Suprapubic skin (tissue), 4 donors: Measurements from ENCODE around the gene OR51G1. TPM values are rescaled to one million over a fixed set of nuclear protein-coding genes. Genes with fewer than 3 reads are reported as not detected.

Source experiments
- DNase-seq, 2 donors: peaks; one replicate each; pipeline ENCODE4 v3.0.0-alpha.2; 2019; ENCODE audit warnings: low spot score in 2 of 2
- H3K27ac ChIP-seq: fragments of 200-600 bp; sonication (generic); one replicate; pipeline ENCODE4 v1.5.1; 2019
- H3K27me3 ChIP-seq: fragments of 200-600 bp; sonication (generic); one replicate; pipeline ENCODE4 v1.5.1; 2019
- H3K36me3 ChIP-seq: fragments of 200-600 bp; sonication (generic); one replicate; pipeline ENCODE4 v1.5.1; 2019
- H3K4me1 ChIP-seq: fragments of 200-600 bp; sonication (generic); one replicate; pipeline ENCODE4 v1.5.1; 2019
- H3K4me3 ChIP-seq: fragments of 200-600 bp; sonication (generic); one replicate; pipeline ENCODE4 v1.5.1; 2019; ENCODE audit warnings: mild to moderate bottlenecking
- H3K9me3 ChIP-seq: fragments of 200-600 bp; sonication (generic); one replicate; pipeline ENCODE4 v1.5.1; 2019
- EP300 ChIP-seq: sonication (generic); formaldehyde crosslinking; IDR thresholded peaks from one replicate; pipeline ENCODE4 v1.6.1; 2017; ENCODE audit warnings: antibody characterized with exemption
- POLR2A ChIP-seq, 2 donors: fragments of 450-650 bp; IDR thresholded peaks; one replicate each; pipeline ENCODE4 v1.6.1; 2017; ENCODE audit warnings: antibody characterized with exemption in 2 of 2, mild to moderate bottlenecking in 2 of 2, moderate library complexity in 2 of 2
- POLR2AphosphoS5 ChIP-seq, 3 donors: sonication (generic); formaldehyde crosslinking; IDR thresholded peaks; one replicate each; pipeline ENCODE4 v1.6.1; 2017; ENCODE audit warnings: antibody characterized with exemption in 3 of 3
- WGBS: methylation state at CpG from one replicate; pipeline ENCODE4 v1.1.5; 2018; 5-methylcytosine and 5-hydroxymethylcytosine counted together
- total RNA-seq, 4 donors: library from RNA; depleted of rRNA; stranded (reverse); fragments of >200 nt; gene quantifications; one replicate each; pipeline ENCODE4 v1.1.0, GENCODE V29; 2016
- TF ChIP-seq, protein P1 (sequence below), 2 donors: fragments of 200-600 bp in 1 of 2; fragments of 450-650 bp in 1 of 2; sonication (generic) in 1 of 2; IDR thresholded peaks; one replicate each; pipeline ENCODE4 v1.5.1; 2016 to 2019; ENCODE audit warnings: antibody characterized with exemption in 2 of 2, mild to moderate bottlenecking in 1 of 2, moderate library complexity in 1 of 2

Gene OR51G1
- total RNA-seq, 4 donors from 2014 or later, result not detected

DNA sequence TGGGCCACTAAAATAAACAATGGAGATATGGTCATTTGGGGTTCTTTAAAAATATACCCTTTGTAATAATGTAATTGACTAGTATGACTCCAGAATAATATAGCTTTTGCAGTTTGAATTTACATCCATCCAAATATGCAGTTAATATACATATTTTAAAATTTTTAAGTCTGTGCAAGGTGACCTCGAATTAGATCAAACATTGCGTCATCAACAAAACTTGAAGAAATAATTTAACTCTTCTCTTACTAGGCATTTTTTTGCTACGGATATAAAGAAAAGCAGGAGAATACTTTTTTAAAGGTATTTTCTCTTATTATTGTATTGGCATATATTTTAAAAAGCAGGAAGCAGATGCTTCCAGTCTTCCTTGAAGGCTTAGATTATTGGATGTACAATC lies 12.6 kb upstream of the OR51G1 start:
- Histone ChIP-seq H3K4me1 (no peaks in the 10 kb centered on the region), H3K27me3 (no peaks in the 10 kb centered on the region), H3K36me3 (no peaks in the 10 kb centered on the region), H3K4me3 (no peak overlapping the region), H3K27ac (no peak overlapping the region), H3K9me3 (no peaks in the 10 kb centered on the region)
- WGBS, result 80% methylated on average over 3 of the region's 3 CpGs
- TF ChIP-seq POLR2A (IDR thresholded peaks at IDR 0.05), result no peak
- no peak for TF ChIP-seq EP300
- TF ChIP-seq, protein P1, sequence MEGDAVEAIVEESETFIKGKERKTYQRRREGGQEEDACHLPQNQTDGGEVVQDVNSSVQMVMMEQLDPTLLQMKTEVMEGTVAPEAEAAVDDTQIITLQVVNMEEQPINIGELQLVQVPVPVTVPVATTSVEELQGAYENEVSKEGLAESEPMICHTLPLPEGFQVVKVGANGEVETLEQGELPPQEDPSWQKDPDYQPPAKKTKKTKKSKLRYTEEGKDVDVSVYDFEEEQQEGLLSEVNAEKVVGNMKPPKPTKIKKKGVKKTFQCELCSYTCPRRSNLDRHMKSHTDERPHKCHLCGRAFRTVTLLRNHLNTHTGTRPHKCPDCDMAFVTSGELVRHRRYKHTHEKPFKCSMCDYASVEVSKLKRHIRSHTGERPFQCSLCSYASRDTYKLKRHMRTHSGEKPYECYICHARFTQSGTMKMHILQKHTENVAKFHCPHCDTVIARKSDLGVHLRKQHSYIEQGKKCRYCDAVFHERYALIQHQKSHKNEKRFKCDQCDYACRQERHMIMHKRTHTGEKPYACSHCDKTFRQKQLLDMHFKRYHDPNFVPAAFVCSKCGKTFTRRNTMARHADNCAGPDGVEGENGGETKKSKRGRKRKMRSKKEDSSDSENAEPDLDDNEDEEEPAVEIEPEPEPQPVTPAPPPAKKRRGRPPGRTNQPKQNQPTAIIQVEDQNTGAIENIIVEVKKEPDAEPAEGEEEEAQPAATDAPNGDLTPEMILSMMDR (IDR thresholded peaks at IDR 0.05), result no peak
- no peak for TF ChIP-seq POLR2AphosphoS5 (IDR thresholded peaks at IDR 0.05)
- DNase-seq, result no peak

DNA sequence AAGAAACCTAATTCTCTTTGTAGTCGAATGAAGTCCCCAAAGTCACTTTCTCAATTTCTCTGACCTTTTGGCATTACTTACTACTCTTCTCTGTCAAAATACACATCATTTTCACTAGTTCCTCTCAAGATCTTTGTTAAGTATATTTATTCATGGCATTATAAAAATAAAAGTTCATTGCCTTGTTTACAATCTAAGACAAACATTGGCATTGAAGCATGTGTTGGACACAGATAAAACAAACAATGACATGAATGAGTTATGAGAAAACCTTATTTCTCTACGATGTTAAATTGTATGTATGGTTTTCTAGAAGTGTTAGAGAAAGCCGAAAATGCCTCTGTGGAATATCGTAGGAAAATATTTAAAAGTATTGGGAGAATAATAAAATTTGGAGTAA lies 8.6 kb upstream of the OR51G1 start:
- H3K27ac ChIP-seq, result no peak overlapping the region
- DNase-seq, result no peak
- no peaks in the 10 kb centered on the region for H3K4me1 ChIP-seq
- 87% methylated on average over 4 of the region's 4 CpGs for WGBS
- no peak overlapping the region for H3K4me3 ChIP-seq
- no peak for TF ChIP-seq POLR2A (IDR thresholded peaks at IDR 0.05)
- TF ChIP-seq, protein P1 (IDR thresholded peaks at IDR 0.05), result no peak
- no peak for TF ChIP-seq POLR2AphosphoS5 (IDR thresholded peaks at IDR 0.05)
- no peak for TF ChIP-seq EP300
- no peaks in the 10 kb centered on the region for H3K9me3 ChIP-seq
- no peaks in the 10 kb centered on the region for H3K36me3 ChIP-seq
- H3K27me3 ChIP-seq, result no peaks in the 10 kb centered on the region

DNA sequence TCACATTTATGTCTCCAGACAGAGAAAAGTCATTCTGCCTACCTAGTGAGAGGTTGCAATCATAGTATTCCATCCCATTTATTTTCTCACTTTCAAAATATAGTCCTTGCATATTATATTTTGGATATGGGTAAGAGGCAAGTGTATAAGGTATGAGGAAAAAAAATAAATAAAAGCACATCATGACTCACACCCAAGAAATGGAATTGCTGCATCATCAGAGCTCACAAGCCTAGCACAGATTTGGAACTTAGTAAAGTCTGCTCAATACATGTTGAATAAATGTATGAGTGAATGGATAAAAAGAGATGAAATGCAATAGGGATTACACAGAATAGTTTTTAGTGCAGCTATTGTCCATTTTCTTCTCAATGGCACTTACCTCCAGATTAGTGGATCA lies 2.5 kb upstream of the OR51G1 start:
- no peak overlapping the region for H3K27ac ChIP-seq
- H3K27me3 ChIP-seq, result no peaks in the 10 kb centered on the region
- H3K4me1 ChIP-seq, result no peaks in the 10 kb centered on the region
- no peaks in the 10 kb centered on the region for H3K9me3 ChIP-seq
- no peak overlapping the region for H3K4me3 ChIP-seq
- H3K36me3 ChIP-seq, result no peaks in the 10 kb centered on the region
- no peak for DNase-seq
- TF ChIP-seq POLR2AphosphoS5 (IDR thresholded peaks at IDR 0.05) (no peak), POLR2A (IDR thresholded peaks at IDR 0.05) (no peak), EP300 (no peak)
- TF ChIP-seq, protein P1 (IDR thresholded peaks at IDR 0.05), result no peak

DNA sequence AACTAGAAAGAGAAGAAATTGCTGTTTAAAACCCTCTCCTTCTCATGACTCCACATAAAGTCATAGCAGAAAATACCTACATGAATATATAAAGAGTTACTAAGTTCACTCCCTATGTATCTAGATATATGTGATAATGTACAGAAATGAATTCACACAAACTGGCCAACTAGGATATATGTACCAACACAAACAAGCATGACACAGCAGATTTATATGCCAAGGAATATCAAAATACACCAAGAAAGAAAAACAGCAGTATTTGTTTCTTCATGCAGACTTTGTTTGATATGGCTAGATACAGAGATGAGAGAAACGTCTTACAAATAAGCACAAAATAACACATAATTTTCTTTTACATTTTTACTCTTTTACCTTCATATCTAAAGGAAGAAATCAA lies 1.8 kb downstream of the OR51G1 start:
- DNase-seq, result no peak
- H3K27ac ChIP-seq, result no peak overlapping the region

DNA sequence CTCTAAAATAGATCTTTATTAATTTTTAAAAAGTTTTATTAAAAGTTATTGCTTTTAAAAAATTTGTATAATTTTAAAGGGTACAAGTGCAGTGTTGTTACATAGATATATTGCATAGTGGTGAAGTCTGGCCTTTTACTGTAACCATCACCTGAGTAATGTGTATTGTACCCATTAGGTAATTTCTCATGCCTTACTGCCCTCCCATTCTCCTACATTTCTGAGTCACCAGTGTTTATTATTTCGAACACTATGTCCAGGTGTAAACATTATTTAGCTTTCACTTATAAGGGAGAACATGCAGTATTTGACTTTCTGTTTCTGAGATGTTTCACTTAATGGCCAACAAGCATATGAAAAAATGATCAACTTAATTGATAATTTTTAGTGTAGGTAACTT lies 2.3 kb downstream of the OR51G1 start:
- no peaks in the 10 kb centered on the region for H3K27me3 ChIP-seq
- WGBS, result 79% methylated on average over 1 of the region's 1 CpG
- H3K4me1 ChIP-seq, result no peaks in the 10 kb centered on the region

More for the DNA sequence above, 1.8 kb downstream of the OR51G1 start:
- Histone ChIP-seq H3K9me3 (no peaks in the 10 kb centered on the region), H3K27me3 (no peaks in the 10 kb centered on the region), H3K4me3 (no peak overlapping the region), H3K4me1 (no peaks in the 10 kb centered on the region), H3K36me3 (no peaks in the 10 kb centered on the region)
- TF ChIP-seq EP300, result no peak
- TF ChIP-seq, protein P1 (IDR thresholded peaks at IDR 0.05), result no peak
- no peak for TF ChIP-seq POLR2A (IDR thresholded peaks at IDR 0.05)
- no peak for TF ChIP-seq POLR2AphosphoS5 (IDR thresholded peaks at IDR 0.05)
- WGBS, result 53% methylated on average over 1 of the region's 1 CpG

More for the DNA sequence above, 2.3 kb downstream of the OR51G1 start:
- Histone ChIP-seq H3K4me3 (no peak overlapping the region), H3K9me3 (no peaks in the 10 kb centered on the region), H3K36me3 (no peaks in the 10 kb centered on the region), H3K27ac (no peak overlapping the region)
- no peak for DNase-seq
- TF ChIP-seq, protein P1 (IDR thresholded peaks at IDR 0.05), result no peak
- TF ChIP-seq POLR2A (IDR thresholded peaks at IDR 0.05) (no peak), POLR2AphosphoS5 (IDR thresholded peaks at IDR 0.05) (no peak)
